GM21515 (cell line): Measurements from ENCODE around the gene TSPAN11.

ENCODE experiments used
- ATAC-seq: cut with Tn5 transposase; IDR thresholded peaks from one replicate; pipeline ENCODE4 v1.9.1; 2021; ENCODE audit not compliant: unreplicated experiment

TSPAN11 gene

GRCh38 chr12:30910038-30910350, 16.6 kb upstream of the TSPAN11 start:
- no peak for ATAC-seq

GRCh38 chr12:30911207-30911606, 15.3 kb upstream of the TSPAN11 start:
- no peak for ATAC-seq

GRCh38 chr12:30913323-30913722, 13.2 kb upstream of the TSPAN11 start:
- ATAC-seq, result no peak

- ATAC-seq, result no peak
Observed at GRCh38 chr12:30914986-30915591, 11.5 kb upstream of the TSPAN11 start.

GRCh38 chr12:30923057-30923456, 3.5 kb upstream of the TSPAN11 start:
- no peak for ATAC-seq

- no peak for ATAC-seq
Observed at GRCh38 chr12:30925607-30926242, 823 bp upstream of the TSPAN11 start.

- no peak for ATAC-seq
Observed at GRCh38 chr12:30927222-30927611, 669 bp downstream of the TSPAN11 start.

GRCh38 chr12:30928356-30929244, 2.1 kb downstream of the TSPAN11 start:
- ATAC-seq, result no peak

- ATAC-seq, result no peak
Observed at GRCh38 chr12:30930238-30930637, 3.7 kb downstream of the TSPAN11 start.

GRCh38 chr12:30930641-30931040, 4.1 kb downstream of the TSPAN11 start:
- ATAC-seq, result no peak

- no peak for ATAC-seq
Observed at GRCh38 chr12:30932881-30933280, 6.3 kb downstream of the TSPAN11 start.

GRCh38 chr12:30934811-30935210, 8.3 kb downstream of the TSPAN11 start:
- no peak for ATAC-seq

GRCh38 chr12:30936036-30936435, 9.5 kb downstream of the TSPAN11 start:
- no peak for ATAC-seq

GRCh38 chr12:30939234-30939633, 12.7 kb downstream of the TSPAN11 start:
- ATAC-seq, result no peak

GRCh38 chr12:30942486-30942885, 15.9 kb downstream of the TSPAN11 start:
- no peak for ATAC-seq

GRCh38 chr12:30942936-30943335, 16.4 kb downstream of the TSPAN11 start:
- no peak for ATAC-seq

- no peak for ATAC-seq
Observed at GRCh38 chr12:30945443-30946164, 19.1 kb downstream of the TSPAN11 start.

- no peak for ATAC-seq
Observed at GRCh38 chr12:30952015-30952414, 25.5 kb downstream of the TSPAN11 start.

- no peak for ATAC-seq
Observed at GRCh38 chr12:30953257-30953656, 26.7 kb downstream of the TSPAN11 start.

GRCh38 chr12:30953951-30954751, 27.6 kb downstream of the TSPAN11 start:
- no peak for ATAC-seq

GRCh38 chr12:30955214-30955613, 28.7 kb downstream of the TSPAN11 start:
- ATAC-seq, result no peak
